C4-2B (cell line): ENCODE measurements around the gene IGF2R.

Experiments
- H3K27ac ChIP-seq: fragments of 450-650 bp; 2 replicates; pipeline ENCODE4 v1.5.1; 2017
- ZFX ChIP-seq: fragments of 450-650 bp; IDR thresholded peaks from 2 replicates; pipeline ENCODE4 v1.6.1; 2017
- TF ChIP-seq, protein P1 (sequence below): fragments of 450-650 bp; conservative IDR thresholded peaks from 2 replicates; pipeline ENCODE4 v1.5.1; 2017; ENCODE audit warnings: mild to moderate bottlenecking

IGF2R gene

DNA sequence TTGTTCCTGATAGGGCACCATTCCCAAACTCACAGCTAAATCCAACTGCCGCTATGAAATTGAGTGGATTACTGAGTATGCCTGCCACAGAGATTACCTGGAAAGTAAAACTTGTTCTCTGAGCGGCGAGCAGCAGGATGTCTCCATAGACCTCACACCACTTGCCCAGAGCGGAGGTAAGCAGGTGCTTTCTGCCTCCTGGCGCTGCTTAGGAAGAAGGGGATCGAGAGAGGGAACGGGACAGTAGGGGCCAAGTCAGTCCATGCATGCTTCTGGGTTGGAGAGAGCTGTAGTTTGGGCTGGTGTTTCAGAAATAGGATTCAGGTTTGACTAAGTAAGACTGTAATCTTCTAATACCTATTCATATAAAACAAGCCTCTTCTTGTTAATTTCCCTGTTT is 63.7 kb downstream of the IGF2R start:
- H3K27ac ChIP-seq = no peak overlapping the region
- TF ChIP-seq, protein P1, sequence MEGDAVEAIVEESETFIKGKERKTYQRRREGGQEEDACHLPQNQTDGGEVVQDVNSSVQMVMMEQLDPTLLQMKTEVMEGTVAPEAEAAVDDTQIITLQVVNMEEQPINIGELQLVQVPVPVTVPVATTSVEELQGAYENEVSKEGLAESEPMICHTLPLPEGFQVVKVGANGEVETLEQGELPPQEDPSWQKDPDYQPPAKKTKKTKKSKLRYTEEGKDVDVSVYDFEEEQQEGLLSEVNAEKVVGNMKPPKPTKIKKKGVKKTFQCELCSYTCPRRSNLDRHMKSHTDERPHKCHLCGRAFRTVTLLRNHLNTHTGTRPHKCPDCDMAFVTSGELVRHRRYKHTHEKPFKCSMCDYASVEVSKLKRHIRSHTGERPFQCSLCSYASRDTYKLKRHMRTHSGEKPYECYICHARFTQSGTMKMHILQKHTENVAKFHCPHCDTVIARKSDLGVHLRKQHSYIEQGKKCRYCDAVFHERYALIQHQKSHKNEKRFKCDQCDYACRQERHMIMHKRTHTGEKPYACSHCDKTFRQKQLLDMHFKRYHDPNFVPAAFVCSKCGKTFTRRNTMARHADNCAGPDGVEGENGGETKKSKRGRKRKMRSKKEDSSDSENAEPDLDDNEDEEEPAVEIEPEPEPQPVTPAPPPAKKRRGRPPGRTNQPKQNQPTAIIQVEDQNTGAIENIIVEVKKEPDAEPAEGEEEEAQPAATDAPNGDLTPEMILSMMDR = no peak
- TF ChIP-seq ZFX = no peak

- no peak overlapping the region for H3K27ac ChIP-seq
- TF ChIP-seq ZFX = no peak
- TF ChIP-seq, protein P1 = no peak
These were observed 65.4 kb downstream of the IGF2R start for GRCh38 chr6:160034036-160034930.

GRCh38 chr6:160035241-160035640 is 66.4 kb downstream of the IGF2R start:
- H3K27ac ChIP-seq = peak overlapping the region; percentile 4; the same call in 1 of the 2 replicates
- no peak for TF ChIP-seq ZFX
- TF ChIP-seq, protein P1 = no peak

GRCh38 chr6:160035693-160036330 is 66.9 kb downstream of the IGF2R start:
- TF ChIP-seq, protein P1 = no peak
- no peak overlapping the region; the same call in 1 of the 2 replicates for H3K27ac ChIP-seq

DNA sequence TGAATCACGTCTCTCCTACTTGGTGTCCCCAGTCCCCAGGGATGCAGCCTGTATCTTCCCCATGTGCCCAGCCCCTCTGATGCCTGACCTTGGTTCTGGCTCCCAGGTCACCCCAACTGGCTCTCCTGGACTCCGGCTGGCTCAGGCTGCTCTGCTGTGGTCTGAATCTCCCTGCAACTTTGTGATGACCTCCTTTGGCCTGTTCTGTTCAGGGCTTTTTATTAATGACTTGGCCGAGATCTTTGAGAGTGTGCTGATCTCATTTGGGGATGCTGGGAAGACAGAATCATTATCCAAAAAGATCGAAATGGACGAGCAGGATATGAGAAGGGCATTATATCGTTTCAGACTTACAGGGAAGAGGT is 67.4 kb downstream of the IGF2R start:
- TF ChIP-seq, protein P1 = no peak
- TF ChIP-seq ZFX = no peak
- no peak overlapping the region for H3K27ac ChIP-seq

- no peak overlapping the region for H3K27ac ChIP-seq
- TF ChIP-seq ZFX = no peak
- TF ChIP-seq, protein P1 = no peak
These were observed 67.9 kb downstream of the IGF2R start for GRCh38 chr6:160036790-160037206.

- no peak for TF ChIP-seq ZFX
- TF ChIP-seq, protein P1 = no peak
- H3K27ac ChIP-seq = no peak overlapping the region
These were observed 69.6 kb downstream of the IGF2R start for GRCh38 chr6:160038479-160038878.
